IMR-90 (cell line): ENCODE results near the gene C5orf63.

Experiments used
- CEBPB ChIP-seq: IDR thresholded peaks from 2 replicates; pipeline ENCODE4 v1.6.1; 2012; ENCODE audit warnings: low read depth, low read length, improper control_type of control experiment
- CTCF ChIP-seq: conservative IDR thresholded peaks from 2 replicates; pipeline ENCODE4 v1.5.1; 2012; ENCODE audit warnings: mild to moderate bottlenecking, low read depth, low read length, improper control_type of control experiment
- MAFK ChIP-seq: IDR thresholded peaks from 2 replicates; pipeline ENCODE4 v1.6.1; 2012; ENCODE audit warnings: low read depth, low read length, improper control_type of control experiment
- MXI1 ChIP-seq: IDR thresholded peaks from 2 replicates; pipeline ENCODE4 v1.6.1; 2012; ENCODE audit warnings: low read depth, mild to moderate bottlenecking, low read length, moderate library complexity, borderline replicate concordance
- POLR2A ChIP-seq: IDR thresholded peaks from 2 replicates; pipeline ENCODE4 v1.6.1; 2012; ENCODE audit warnings: mild to moderate bottlenecking, low read depth, low read length
- RFX5 ChIP-seq: IDR thresholded peaks from 2 replicates; pipeline ENCODE4 v1.8.0; 2012; ENCODE audit warnings: low read depth, mild to moderate bottlenecking, low read length, moderate library complexity
- USF2 ChIP-seq: fragments of 150-350 bp; IDR thresholded peaks from 2 replicates; pipeline ENCODE4 v1.6.1; 2017; ENCODE audit warnings: mild to moderate bottlenecking, antibody characterized with exemption, low read length, low read depth

- TF ChIP-seq CTCF (no peak), MXI1 (no peak), USF2 (no peak), POLR2A (no peak), CEBPB (no peak), MAFK (no peak), RFX5 (no peak)
These were observed 11.4 kb upstream of the C5orf63 start for GRCh38 chr5:127084656-127085055.
